ENCODE data around the gene NAPEPLD.
"Not testable (repeated sequence)": the region's sequence is repeated elsewhere in the genome, so short reads cannot be mapped to it uniquely, and the experiment has no call there.

- TF ChIP-seq, protein P1, sequence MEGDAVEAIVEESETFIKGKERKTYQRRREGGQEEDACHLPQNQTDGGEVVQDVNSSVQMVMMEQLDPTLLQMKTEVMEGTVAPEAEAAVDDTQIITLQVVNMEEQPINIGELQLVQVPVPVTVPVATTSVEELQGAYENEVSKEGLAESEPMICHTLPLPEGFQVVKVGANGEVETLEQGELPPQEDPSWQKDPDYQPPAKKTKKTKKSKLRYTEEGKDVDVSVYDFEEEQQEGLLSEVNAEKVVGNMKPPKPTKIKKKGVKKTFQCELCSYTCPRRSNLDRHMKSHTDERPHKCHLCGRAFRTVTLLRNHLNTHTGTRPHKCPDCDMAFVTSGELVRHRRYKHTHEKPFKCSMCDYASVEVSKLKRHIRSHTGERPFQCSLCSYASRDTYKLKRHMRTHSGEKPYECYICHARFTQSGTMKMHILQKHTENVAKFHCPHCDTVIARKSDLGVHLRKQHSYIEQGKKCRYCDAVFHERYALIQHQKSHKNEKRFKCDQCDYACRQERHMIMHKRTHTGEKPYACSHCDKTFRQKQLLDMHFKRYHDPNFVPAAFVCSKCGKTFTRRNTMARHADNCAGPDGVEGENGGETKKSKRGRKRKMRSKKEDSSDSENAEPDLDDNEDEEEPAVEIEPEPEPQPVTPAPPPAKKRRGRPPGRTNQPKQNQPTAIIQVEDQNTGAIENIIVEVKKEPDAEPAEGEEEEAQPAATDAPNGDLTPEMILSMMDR (IDR thresholded peaks at IDR 0.05; ENCODE audit: control extremely low read depth in 1 of 3, insufficient read depth in 1 of 3, low read depth in 1 of 3, low read length in 3 of 3), result not testable (repeated sequence)
- not testable (repeated sequence) for TF ChIP-seq POLR2AphosphoS5 (IDR thresholded peaks at IDR 0.05; ENCODE audit: low read depth, low read length); RAD21 (IDR thresholded peaks at IDR 0.05 in 1 of 2, conservative IDR thresholded peaks at IDR 0.05 in 1 of 2; ENCODE audit: low read depth in 2 of 2, low read length in 2 of 2); MAFK (IDR thresholded peaks at IDR 0.05; ENCODE audit: low read depth, low read length); CEBPB (IDR thresholded peaks at IDR 0.05; ENCODE audit: low read depth, low read length); EGR1 (IDR thresholded peaks at IDR 0.05; ENCODE audit: borderline replicate concordance, low read depth, low read length); CBX5 (IDR thresholded peaks at IDR 0.05; ENCODE audit: low read depth, low read length)
Measured at GRCh38 chr7:103155331-103156024, 6.6 kb upstream of the NAPEPLD start.

All from H1 (cell line).